ENCODE measurements around the gene MGMT. TPM values are rescaled to one million over a fixed set of nuclear protein-coding genes. Genes with fewer than 3 reads are reported as not detected.

MGMT gene
- total and polyA plus RNA-seq, 2 of the 4 experiments (the other 2 are of a cell fraction) = 11.5 to 17.8 TPM

- CTCF ChIA-PET = no interaction called here
Measured at GRCh38 chr10:129580010-129580409, 113.0 kb downstream of the MGMT start.

More at GRCh38 chr10:129580010-129580409, 113.0 kb downstream of the MGMT start:
- no peak overlapping the region for H3K56ac ChIP-seq (ENCODE audit: extremely low read depth, insufficient read depth, low read length)
- H4K8ac ChIP-seq (ENCODE audit: low read depth in 2 of 2, low read length in 2 of 2) = no peak overlapping the region
- H2BK15ac ChIP-seq (ENCODE audit: low read depth, low read length) = no peak overlapping the region
- H2AK5ac ChIP-seq (ENCODE audit: low read depth, low read length) = no peak overlapping the region
- H3K23ac ChIP-seq (ENCODE audit: low read depth, low read length) = no peak overlapping the region
- H3K4me2 ChIP-seq (ENCODE audit: low read depth, low read length) = no peak overlapping the region
- H3K4ac ChIP-seq (ENCODE audit: low read depth, low read length) = no peak overlapping the region
- DNase-seq (no peak), ATAC-seq (ENCODE audit: low read depth) (no peak)
- no peak overlapping the region for H2BK120ac ChIP-seq (ENCODE audit: low read depth, low read length)
- H4K91ac ChIP-seq (ENCODE audit: insufficient read depth, low read depth, low read length) = no peak overlapping the region
- no peaks in the 10 kb centered on the region; a peak in 1 of 4 replicates for H3K79me1 ChIP-seq (ENCODE audit: low read depth in 1 of 2, low read length in 2 of 2)
- H3K18ac ChIP-seq (ENCODE audit: low read depth, low read length) = no peak overlapping the region
- no peak overlapping the region for H4K5ac ChIP-seq (ENCODE audit: low read depth, low read length)
- no peak overlapping the region for H3K27ac ChIP-seq (ENCODE audit: insufficient read depth, low read length)
- H2AK9ac ChIP-seq (replicated peaks; ENCODE audit: low read depth, low read length, poor library complexity) = no peak overlapping the region
- BruUV-seq (replicated peaks) = no TSS peak
- H3K9me3 ChIP-seq (ENCODE audit: control insufficient read depth, insufficient read depth, low read length) = peaks cover 7% of the 10 kb centered on the region
- no peak overlapping the region for H3K9ac ChIP-seq (ENCODE audit: low read depth, low read length)
- no peaks in the 10 kb centered on the region for H4K20me1 ChIP-seq (ENCODE audit: insufficient read depth, low read length)
- 87% methylated on average over 8 of the region's 13 CpGs; no CpG with 5 or more reads in 1 of the 2 experiments for WGBS, 2 experiments (ENCODE audit: extremely low coverage in 2 of 2, insufficient read length in 1 of 2)
- H2BK20ac ChIP-seq (ENCODE audit: low read depth, low read length) = no peak overlapping the region
- H2AFZ ChIP-seq (replicated peaks; ENCODE audit: low read length, poor library complexity) = no peak overlapping the region
- no peak overlapping the region for H3K14ac ChIP-seq (replicated peaks; ENCODE audit: low read depth, low read length)
- H3K36me3 ChIP-seq (ENCODE audit: control insufficient read depth, insufficient read depth, low read length) = no peaks in the 10 kb centered on the region
- POLR2A ChIA-PET (ENCODE audit: unreplicated experiment) = no interaction called here
- H2BK5ac ChIP-seq (ENCODE audit: low read depth, low read length, poor library complexity, severe bottlenecking) = no peak overlapping the region
- in situ Hi-C loops (cut with MboI; ENCODE audit: low sequenced_read_pairs) = no loop called here
- no peaks in the 10 kb centered on the region for H3K4me1 ChIP-seq (ENCODE audit: control insufficient read depth, insufficient read depth, low read length)
- dilution Hi-C loops (cut with HindIII; ENCODE audit: low sequenced_read_pairs, unreplicated experiment) = no loop called here
- TF ChIP-seq USF2 (IDR thresholded peaks at IDR 0.05; ENCODE audit: low read depth, low read length) (no peak), SMC3 (IDR thresholded peaks at IDR 0.05; ENCODE audit: low read depth, low read length) (no peak), CEBPB (IDR thresholded peaks at IDR 0.05; ENCODE audit: low read depth, low read length) (no peak)
- H3K27me3 ChIP-seq (ENCODE audit: control insufficient read depth, insufficient read depth, low read length) = no peaks in the 10 kb centered on the region
- no peaks in the 10 kb centered on the region for H3K9me1 ChIP-seq (ENCODE audit: insufficient read depth, low read length)
- H3K4me3 ChIP-seq (ENCODE audit: insufficient read depth, low read depth, low read length) = no peak overlapping the region
- intact Hi-C loops (cut with micrococcal nuclease) = no loop called here

All from IMR-90 (cell line).